HEK293 (cell line): ENCODE results near the gene NSMCE1.

Source experiments
- BCL11A ChIP-seq: fragments of 450-650 bp; formaldehyde crosslinking; IDR thresholded peaks from 2 replicates; pipeline ENCODE4 v1.5.1; 2016; ENCODE audit warnings: low read depth, missing biosample characterization, missing genetic modification characterization
- CTCF ChIP-seq: fragments of 450-650 bp; formaldehyde crosslinking; IDR thresholded peaks from 2 replicates; pipeline ENCODE4 v1.5.1; 2016; ENCODE audit warnings: missing biosample characterization, missing genetic modification characterization
- HOXA7 ChIP-seq: sonication (generic); formaldehyde crosslinking; IDR thresholded peaks from 2 replicates; pipeline ENCODE4 v1.8.1; 2022; ENCODE audit warnings: missing genetic modification reagents, borderline replicate concordance
- KLF16 ChIP-seq: fragments of 450-650 bp; formaldehyde crosslinking; IDR thresholded peaks from 2 replicates; pipeline ENCODE4 v1.5.1; 2017; ENCODE audit warnings: missing biosample characterization, missing genetic modification characterization
- RBAK ChIP-seq: fragments of 450-650 bp; formaldehyde crosslinking; IDR thresholded peaks from 2 replicates; pipeline ENCODE4 v1.5.1; 2016; ENCODE audit warnings: missing biosample characterization, missing genetic modification characterization
- ZBTB10 ChIP-seq: fragments of 450-650 bp; formaldehyde crosslinking; IDR thresholded peaks from 2 replicates; pipeline ENCODE4 v1.5.1; 2016; ENCODE audit warnings: missing biosample characterization, missing genetic modification characterization
- ZBTB20 ChIP-seq: fragments of 450-650 bp; formaldehyde crosslinking; IDR thresholded peaks from 2 replicates; pipeline ENCODE4 v1.5.1; 2016; ENCODE audit warnings: missing biosample characterization, missing genetic modification characterization
- ZFP41 ChIP-seq: fragments of 450-650 bp; formaldehyde crosslinking; IDR thresholded peaks from 2 replicates; pipeline ENCODE4 v1.5.1; 2016; ENCODE audit warnings: missing biosample characterization, missing genetic modification characterization, borderline replicate concordance
- ZNF18 ChIP-seq: fragments of 450-650 bp; formaldehyde crosslinking; IDR thresholded peaks from 2 replicates; pipeline ENCODE4 v1.5.1; 2016; ENCODE audit warnings: missing biosample characterization, missing genetic modification characterization
- ZNF274 ChIP-seq, 2 experiments: fragments of 200-500 bp in 1 of 2; fragments of 450-650 bp in 1 of 2; sonication (Bioruptor generic) in 1 of 2; formaldehyde crosslinking in 1 of 2; IDR thresholded peaks; 2 replicates each; pipeline versions ENCODE4 v1.5.1 to v1.6.1; 2014 to 2016; ENCODE audit warnings: borderline replicate concordance in 1 of 2, inconsistent platforms in 1 of 2, low read length in 1 of 2, missing biosample characterization in 1 of 2, missing genetic modification characterization in 1 of 2
- ZNF324 ChIP-seq: fragments of 450-650 bp; formaldehyde crosslinking; IDR thresholded peaks from 2 replicates; pipeline ENCODE4 v1.5.1; 2016; ENCODE audit warnings: missing biosample characterization, missing genetic modification characterization
- ZNF585B ChIP-seq: fragments of 450-650 bp; formaldehyde crosslinking; IDR thresholded peaks from 2 replicates; pipeline ENCODE4 v1.5.1; 2016; ENCODE audit warnings: missing biosample characterization, missing genetic modification characterization

- no peak for TF ChIP-seq CTCF (tag by site-specific recombination)
- no peak for TF ChIP-seq ZNF18 (tag by site-specific recombination)
- TF ChIP-seq ZFP41 (tag by site-specific recombination), result no peak
- TF ChIP-seq ZNF585B, result no peak
- TF ChIP-seq RBAK (tag by site-specific recombination), result no peak
- TF ChIP-seq HOXA7 (CRISPR knock-in tag), result no peak
- TF ChIP-seq BCL11A (tag by site-specific recombination), result no peak
- TF ChIP-seq ZNF274 (IDR thresholded peaks at IDR 0.05; ENCODE audit: low read length), result no peak
- TF ChIP-seq ZNF274 (tag by site-specific recombination; IDR thresholded peaks at IDR 0.05; ENCODE audit: borderline replicate concordance), result no peak
- TF ChIP-seq ZBTB20 (tag by site-specific recombination), result no peak
- no peak for TF ChIP-seq ZNF324 (tag by site-specific recombination)
- no peak for TF ChIP-seq KLF16 (tag by site-specific recombination)
- TF ChIP-seq ZBTB10 (tag by site-specific recombination), result no peak
Measured at GRCh38 chr16:27220991-27221390, 47.6 kb downstream of the NSMCE1 start.
